Measurements from ENCODE around the gene FAM168B.

GRCh38 chr2:131008967-131009366 is 84.3 kb downstream of the FAM168B start:
- no peak for TF ChIP-seq TCF12 (IDR thresholded peaks at IDR 0.05; ENCODE audit: low read depth)
- TF ChIP-seq YY1 (IDR thresholded peaks at IDR 0.05; ENCODE audit: low read depth), result no peak
- no peak for TF ChIP-seq FOXM1 (IDR thresholded peaks at IDR 0.05; ENCODE audit: borderline replicate concordance, low read depth)
- TF ChIP-seq REST (IDR thresholded peaks at IDR 0.05; ENCODE audit: low read depth), result no peak
- no peak for TF ChIP-seq EP300 (IDR thresholded peaks at IDR 0.05; ENCODE audit: borderline replicate concordance)
- TF ChIP-seq CEBPB (IDR thresholded peaks at IDR 0.05), result no peak
- no peak for TF ChIP-seq TEAD4 (IDR thresholded peaks at IDR 0.05)
- no peak for TF ChIP-seq EGR1 (IDR thresholded peaks at IDR 0.05)
- no peak for TF ChIP-seq MAX (IDR thresholded peaks at IDR 0.05)
- TF ChIP-seq ZBTB7A (IDR thresholded peaks at IDR 0.05; ENCODE audit: low read depth), result no peak
- TF ChIP-seq RAD21 (IDR thresholded peaks at IDR 0.05; ENCODE audit: low read depth), result no peak
- TF ChIP-seq CREB1 (IDR thresholded peaks at IDR 0.05; ENCODE audit: low read depth), result no peak
- no peak for TF ChIP-seq TAF1 (IDR thresholded peaks at IDR 0.05; ENCODE audit: low read depth)

Data from Ishikawa (cell line).